Measurements from ENCODE around the gene GLI3.

GRCh38 chr7:41974870-41975557, 262.0 kb downstream of the GLI3 start:
- TF ChIP-seq CTCF (IDR thresholded peaks at IDR 0.05) (no peak), POLR2A (IDR thresholded peaks at IDR 0.05) (no peak), EP300 (IDR thresholded peaks at IDR 0.05) (no peak)

Measured in tibial nerve (tissue), 4 donors.